Spinal cord (tissue), 10 donors: ENCODE results near the gene HLA-DOB. TPM values are rescaled to one million over a fixed set of nuclear protein-coding genes. Genes with fewer than 3 reads are reported as not detected.

Source experiments
- DNase-seq, 6 donors: peaks; one replicate each; pipeline versions ENCODE4 v3.0.0 to v3.0.0-alpha.2; 2013 to 2015; ENCODE audit warnings: low spot score in 6 of 6, low read depth in 4 of 6
- H3K27ac ChIP-seq: one replicate; pipeline ENCODE4 v1.5.1; 2013; ENCODE audit warnings: low read depth, low read length, control low read depth
- H3K27me3 ChIP-seq: one replicate; pipeline ENCODE4 v1.6.1; 2013; ENCODE audit warnings: low read length; ENCODE audit not compliant: control insufficient read depth, insufficient read depth
- H3K36me3 ChIP-seq: one replicate; pipeline ENCODE4 v1.6.1; 2013; ENCODE audit warnings: low read length; ENCODE audit not compliant: control insufficient read depth, insufficient read depth
- H3K4me1 ChIP-seq: one replicate; pipeline ENCODE4 v1.6.1; 2013; ENCODE audit warnings: low read length; ENCODE audit not compliant: control insufficient read depth, insufficient read depth
- H3K4me3 ChIP-seq: one replicate; pipeline ENCODE4 v1.5.1; 2013; ENCODE audit warnings: low read depth, low read length, control low read depth
- H3K9me3 ChIP-seq: one replicate; pipeline ENCODE4 v1.6.1; 2013; ENCODE audit warnings: low read length; ENCODE audit not compliant: control insufficient read depth, insufficient read depth
- WGBS: methylation state at CpG from one replicate; pipeline ENCODE4 v1.1.5; 2013; ENCODE audit warnings: missing lambda C conversion rate; ENCODE audit not compliant: insufficient coverage; 5-methylcytosine and 5-hydroxymethylcytosine counted together
- long read RNA-seq, 4 donors: transcript quantifications; one replicate each; lab custom pipeline, GENCODE V29; 2026
- polyA plus RNA-seq, 2 donors: library from polyadenylated mRNA; unstranded; fragments of 120-200 nt; gene quantifications; one replicate each; pipeline ENCODE4 v1.2.1, GENCODE V29; 2013; ENCODE audit not compliant: insufficient read length in 2 of 2
- total RNA-seq, 2 donors: library from RNA; depleted of rRNA in 1 of 2; stranded (reverse); fragments of 120-200 nt in 1 of 2; fragments of >200 nt in 1 of 2; gene quantifications; one replicate each; pipeline versions ENCODE4 v1.2.3 to v1.2.4, GENCODE V29; 2013 to 2014
- donor health status: healthy.

Gene HLA-DOB
- total RNA-seq (under 1 TPM; 0.11 to 0.20 TPM), polyA plus RNA-seq (under 1 TPM; 0.47 to 0.65 TPM)
- long read RNA-seq, donor 1: 0 reads
- long read RNA-seq, donor 2: 0 reads
- long read RNA-seq, donor 3: 0 reads
- long read RNA-seq, donor 4: 0 reads

- H3K27ac ChIP-seq: no peak within 1 kb of the TSS
- H3K36me3 ChIP-seq: no peaks in the 10 kb centered on the region
- peaks cover 5% of the 10 kb centered on the region for H3K27me3 ChIP-seq
- WGBS: no CpG with 5 or more reads among the region's 3 CpGs
- no peak within 1 kb of the TSS for H3K4me3 ChIP-seq
- H3K9me3 ChIP-seq: peaks cover 1% of the 10 kb centered on the region
- no peaks in the 10 kb centered on the region for H3K4me1 ChIP-seq
- no peak for DNase-seq
These were observed at the start of gene HLA-DOB for GRCh38 chr6:32816746-32817204. Gene HLA-DOB, minus strand, starts transcription at chr6:32817002. Its CDS starts 51 bp downstream, at chr6:32816951.

GRCh38 chr6:32865724-32866443 lies 49.1 kb upstream of the HLA-DOB start:
- H3K4me3 ChIP-seq: no peak overlapping the region
- DNase-seq: no peak
- H3K9me3 ChIP-seq: no peaks in the 10 kb centered on the region
- 75% methylated on average over 5 of the region's 10 CpGs for WGBS
- no peak overlapping the region for H3K27ac ChIP-seq
- no peaks in the 10 kb centered on the region for H3K36me3 ChIP-seq
- H3K27me3 ChIP-seq: peaks cover 40% of the 10 kb centered on the region
- no peaks in the 10 kb centered on the region for H3K4me1 ChIP-seq

DNA sequence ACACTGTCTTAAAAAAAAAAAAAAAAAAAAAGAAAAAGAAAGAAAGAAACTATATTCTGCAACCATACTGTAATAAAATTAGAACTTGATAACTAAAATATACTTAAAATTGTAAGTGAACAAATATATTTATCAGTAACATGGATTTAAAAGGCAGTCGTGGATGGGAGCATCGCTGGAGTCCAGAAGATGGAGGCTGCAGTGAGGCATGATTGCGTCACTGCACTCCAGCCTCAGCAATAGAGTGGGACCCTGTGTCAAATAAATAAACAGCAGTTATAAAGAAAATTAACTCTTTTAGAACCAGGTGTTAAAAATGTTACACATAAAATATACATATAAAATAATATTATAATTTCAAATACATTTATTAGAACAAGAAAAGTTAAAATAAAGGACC lies 45.9 kb upstream of the HLA-DOB start:
- no CpG with 5 or more reads among the region's 3 CpGs for WGBS
- peaks cover 31% of the 10 kb centered on the region for H3K27me3 ChIP-seq

GRCh38 chr6:32860674-32861073 lies 43.9 kb upstream of the HLA-DOB start:
- H3K4me1 ChIP-seq: no peaks in the 10 kb centered on the region
- no peak overlapping the region for H3K4me3 ChIP-seq
- no peaks in the 10 kb centered on the region for H3K36me3 ChIP-seq
- H3K27me3 ChIP-seq: peaks cover 24% of the 10 kb centered on the region
- DNase-seq: no peak
- no peak overlapping the region for H3K27ac ChIP-seq
- no peaks in the 10 kb centered on the region for H3K9me3 ChIP-seq
- WGBS: no CpG with 5 or more reads among the region's 1 CpG

More for the DNA sequence above, 45.9 kb upstream of the HLA-DOB start:
- Histone ChIP-seq H3K36me3 (no peaks in the 10 kb centered on the region), H3K9me3 (no peaks in the 10 kb centered on the region), H3K27ac (no peak overlapping the region), H3K4me1 (no peaks in the 10 kb centered on the region), H3K4me3 (no peak overlapping the region)
- DNase-seq: no peak

GRCh38 chr6:32858194-32858593 lies 41.4 kb upstream of the HLA-DOB start:
- H3K4me3 ChIP-seq: no peak overlapping the region
- peaks cover 16% of the 10 kb centered on the region for H3K4me1 ChIP-seq
- WGBS: 86% methylated on average over 5 of the region's 5 CpGs
- no peaks in the 10 kb centered on the region for H3K9me3 ChIP-seq
- H3K27me3 ChIP-seq: peaks cover 33% of the 10 kb centered on the region
- H3K27ac ChIP-seq: no peak overlapping the region
- no peaks in the 10 kb centered on the region for H3K36me3 ChIP-seq
- no peak for DNase-seq

DNA sequence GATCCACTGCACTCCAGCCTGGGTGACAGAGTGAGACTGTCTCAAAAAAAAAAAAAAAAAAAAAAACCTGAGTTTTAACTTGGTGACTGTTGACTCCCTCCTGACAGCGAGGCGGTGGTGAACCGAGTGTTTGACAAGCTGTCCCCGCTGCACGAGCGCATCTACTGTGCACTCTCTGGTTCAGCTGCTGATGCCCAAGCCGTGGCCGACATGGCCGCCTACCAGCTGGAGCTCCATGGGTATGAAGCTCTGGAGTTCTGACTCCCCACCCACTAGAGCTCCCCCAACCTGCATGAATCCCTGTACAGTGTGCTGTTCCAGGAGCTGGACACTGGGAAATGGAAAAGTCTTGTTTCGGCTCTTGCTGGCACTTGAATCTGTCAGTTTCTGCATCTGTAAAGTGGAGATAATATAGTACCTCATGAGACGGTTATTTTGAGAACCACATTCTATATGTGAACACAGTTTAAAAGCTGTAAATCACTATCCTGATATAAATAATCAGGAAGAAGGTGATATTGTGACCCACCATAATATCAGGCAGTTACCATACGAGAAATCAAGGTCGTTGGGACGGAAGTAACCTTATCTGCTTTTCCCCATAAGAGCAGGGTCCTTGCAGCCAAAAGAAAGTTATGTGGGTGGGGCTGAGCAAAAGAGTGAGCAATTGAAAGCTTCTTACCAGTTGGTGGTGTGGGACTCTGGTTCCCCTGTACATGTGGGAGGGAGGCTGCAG lies 40.5 kb upstream of the HLA-DOB start:
- DNase-seq: no peak
- Histone ChIP-seq H3K27ac (no peak overlapping the region), H3K9me3 (no peaks in the 10 kb centered on the region), H3K36me3 (no peaks in the 10 kb centered on the region), H3K27me3 (peaks cover 38% of the 10 kb centered on the region), H3K4me1 (peaks cover 25% of the 10 kb centered on the region), H3K4me3 (no peak overlapping the region)
- WGBS: 89% methylated on average over 9 of the region's 14 CpGs

DNA sequence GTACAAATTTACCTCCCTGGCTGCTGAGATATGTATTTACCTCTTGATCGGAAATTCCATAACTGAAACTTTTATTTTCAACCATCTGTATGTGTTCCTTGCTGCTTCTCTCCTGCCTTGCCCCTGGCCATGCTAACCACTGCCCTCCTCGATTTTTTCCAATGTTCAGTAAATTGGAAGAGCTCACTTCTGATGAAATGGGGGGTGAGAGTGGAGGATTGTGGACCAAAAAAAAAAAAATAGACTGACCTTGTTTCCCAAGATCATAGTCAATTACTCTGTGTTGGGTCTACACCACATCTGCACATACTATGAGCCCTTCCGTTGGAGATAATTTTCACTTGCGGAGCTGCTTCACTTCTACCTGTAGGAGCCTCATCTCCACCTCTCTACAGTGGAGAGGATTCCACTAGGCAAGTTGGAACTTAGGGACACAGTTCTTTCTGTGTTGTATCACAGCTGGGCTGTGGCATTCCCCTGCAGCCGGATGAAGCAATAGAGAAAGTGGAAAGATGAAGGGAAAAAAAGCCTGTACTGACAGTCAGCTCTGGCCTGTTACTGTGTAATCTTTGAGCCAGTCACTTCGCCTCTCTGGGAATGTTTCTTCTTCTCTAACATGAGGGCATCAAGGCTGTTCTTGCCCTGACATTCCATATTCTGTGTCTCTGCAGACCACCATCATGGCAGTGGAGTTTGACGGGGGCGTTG lies 38.8 kb upstream of the HLA-DOB start:
- Histone ChIP-seq H3K4me1 (peaks cover 30% of the 10 kb centered on the region), H3K36me3 (peaks cover 4% of the 10 kb centered on the region), H3K4me3 (no peak overlapping the region), H3K27ac (no peak overlapping the region), H3K27me3 (peaks cover 39% of the 10 kb centered on the region), H3K9me3 (no peaks in the 10 kb centered on the region)
- DNase-seq: no peak
- WGBS: 97% methylated on average over 3 of the region's 8 CpGs

- DNase-seq: peak in 1 of 6 donors; percentile 21
- Histone ChIP-seq H3K27me3 (peaks cover 39% of the 10 kb centered on the region), H3K36me3 (peaks cover 6% of the 10 kb centered on the region), H3K27ac (peak overlapping the region; percentile 99), H3K4me3 (peak overlapping the region; percentile 86), H3K4me1 (peaks cover 30% of the 10 kb centered on the region), H3K9me3 (no peaks in the 10 kb centered on the region)
- WGBS: 11% methylated on average over 17 of the region's 24 CpGs
These were observed 37.8 kb upstream of the HLA-DOB start for GRCh38 chr6:32854376-32855178.
